NCI-H2227 (cell line): ENCODE results near the gene SERAC1.
"Not testable (repeated sequence)": the region's sequence is repeated elsewhere in the genome, so short reads cannot be mapped to it uniquely, and the experiment has no call there.

ENCODE experiments used
- DNase-seq: peaks from one replicate; lab custom pipeline; 2025; ENCODE audit not compliant: unreplicated experiment; lab: John Stamatoyannopoulos, UW

Gene SERAC1

DNA sequence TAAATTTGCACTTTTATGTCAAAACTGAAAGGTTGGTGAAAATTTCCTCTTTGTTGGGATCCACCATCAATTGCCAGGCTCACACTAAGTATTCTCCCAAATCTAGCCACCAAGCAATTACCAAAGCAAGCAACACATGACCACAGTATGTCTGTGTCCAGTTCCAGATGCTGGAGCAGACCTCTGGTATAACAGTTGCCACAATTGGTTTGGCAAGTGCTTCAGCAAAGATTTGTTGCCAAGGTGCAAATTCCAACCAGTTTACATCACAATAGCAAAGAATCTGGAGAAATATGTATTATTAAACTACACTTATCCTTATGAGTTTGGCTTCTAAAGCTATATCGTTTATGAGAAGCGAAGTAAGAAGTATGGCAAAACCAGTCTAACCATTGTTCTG is 6.5 kb upstream of the SERAC1 start:
- DNase-seq: no peak

DNA sequence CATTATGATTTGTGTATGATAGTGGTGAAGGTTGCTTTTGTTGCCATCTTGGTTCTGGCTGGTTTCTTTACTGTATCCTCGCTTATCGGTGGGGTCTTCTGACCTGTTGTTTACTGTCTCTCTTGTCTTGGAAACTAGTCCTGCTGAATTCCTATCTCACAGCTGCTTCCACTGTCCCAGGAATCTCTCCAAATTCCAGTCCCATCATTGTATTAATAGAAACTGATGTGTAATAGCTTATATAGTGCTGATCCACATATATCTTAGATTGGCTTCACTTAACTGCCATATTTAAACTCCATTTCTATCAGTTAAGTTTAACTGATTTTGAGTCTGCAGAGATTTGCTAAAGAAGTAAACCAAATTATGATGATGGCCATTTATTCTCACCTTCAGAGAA is 6.0 kb upstream of the SERAC1 start:
- DNase-seq: no peak

DNA sequence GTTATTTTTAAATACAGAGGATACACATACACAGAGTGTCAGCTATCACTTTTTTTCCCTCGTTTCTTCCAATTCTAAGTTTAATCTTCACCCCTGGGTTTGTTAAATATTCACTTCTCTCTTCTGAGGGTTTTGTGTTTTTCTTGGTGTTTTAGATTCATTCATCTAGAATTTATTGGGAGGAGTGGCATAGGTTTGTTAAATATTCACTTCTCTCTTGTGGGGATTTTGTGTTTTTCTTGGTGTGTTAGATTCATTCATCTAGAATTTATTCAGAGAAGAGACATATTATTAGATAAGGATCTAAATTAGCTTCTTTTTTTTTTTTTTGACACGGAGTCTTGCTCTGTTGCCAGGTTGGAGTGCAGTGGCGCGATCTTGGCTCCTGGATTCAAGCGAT is 3.9 kb upstream of the SERAC1 start:
- no peak for DNase-seq

GRCh38 chr6:158170656-158171081 is 2.6 kb upstream of the SERAC1 start:
- DNase-seq: no peak

GRCh38 chr6:158169634-158170033 is 1.6 kb upstream of the SERAC1 start:
- not testable (repeated sequence) for DNase-seq

DNA sequence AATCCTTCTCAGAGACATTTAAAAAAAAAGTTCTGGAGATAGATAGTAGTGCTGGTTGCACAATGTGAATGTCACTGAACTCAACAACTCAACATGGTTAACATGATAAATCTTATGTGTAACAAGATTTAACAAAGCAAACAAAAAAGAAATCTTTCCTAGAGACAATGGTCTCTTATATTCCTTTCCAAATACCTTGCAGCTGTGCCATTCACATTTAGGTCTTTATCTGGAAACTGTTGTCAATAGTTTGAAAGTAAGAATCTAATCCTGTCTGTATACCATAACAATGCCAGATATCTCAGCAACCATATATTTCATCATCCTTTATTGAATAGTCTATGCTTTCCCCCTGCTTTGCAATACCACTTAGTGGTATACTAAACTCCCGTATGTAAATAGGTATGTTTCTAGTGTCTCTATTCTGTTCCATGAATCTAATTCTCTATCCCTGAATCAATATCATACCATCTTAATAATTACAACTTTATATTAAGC is 2.1 kb downstream of the SERAC1 start:
- no peak for DNase-seq

- DNase-seq: peak; percentile 13
Measured at GRCh38 chr6:158164579-158165170, 3.4 kb downstream of the SERAC1 start.

DNA sequence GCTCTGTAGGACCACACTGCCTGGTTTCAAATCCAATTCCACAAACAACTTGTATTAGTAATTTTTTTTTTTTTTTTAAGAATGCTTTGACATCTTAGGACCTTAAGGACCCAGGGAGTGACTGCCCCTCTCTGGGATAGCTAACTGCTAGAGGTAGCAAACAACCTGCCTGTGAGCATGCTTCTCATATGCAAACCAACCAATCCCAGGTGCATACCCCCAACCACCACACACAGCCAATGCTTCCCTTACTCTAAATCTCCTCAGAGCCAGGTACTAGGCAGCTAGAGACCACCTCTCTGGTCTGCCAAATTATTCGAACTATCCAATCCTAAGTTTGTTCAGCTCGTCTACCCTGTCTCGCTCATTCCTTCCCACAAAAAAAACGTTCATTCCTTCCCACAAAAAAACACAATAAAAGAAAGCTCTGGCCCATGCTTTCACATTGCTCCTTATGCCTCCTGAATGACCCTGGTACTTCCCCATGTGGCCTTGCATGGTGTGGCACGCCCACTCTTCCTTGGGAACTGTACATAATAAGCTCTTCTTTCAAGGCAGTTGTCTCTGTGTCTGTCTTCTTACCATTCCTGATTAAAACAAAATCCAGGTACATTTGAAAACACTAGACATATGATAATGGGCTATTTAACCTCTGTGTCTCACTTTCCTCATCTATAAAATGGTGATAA is 6.4 kb downstream of the SERAC1 start:
- no peak for DNase-seq

DNA sequence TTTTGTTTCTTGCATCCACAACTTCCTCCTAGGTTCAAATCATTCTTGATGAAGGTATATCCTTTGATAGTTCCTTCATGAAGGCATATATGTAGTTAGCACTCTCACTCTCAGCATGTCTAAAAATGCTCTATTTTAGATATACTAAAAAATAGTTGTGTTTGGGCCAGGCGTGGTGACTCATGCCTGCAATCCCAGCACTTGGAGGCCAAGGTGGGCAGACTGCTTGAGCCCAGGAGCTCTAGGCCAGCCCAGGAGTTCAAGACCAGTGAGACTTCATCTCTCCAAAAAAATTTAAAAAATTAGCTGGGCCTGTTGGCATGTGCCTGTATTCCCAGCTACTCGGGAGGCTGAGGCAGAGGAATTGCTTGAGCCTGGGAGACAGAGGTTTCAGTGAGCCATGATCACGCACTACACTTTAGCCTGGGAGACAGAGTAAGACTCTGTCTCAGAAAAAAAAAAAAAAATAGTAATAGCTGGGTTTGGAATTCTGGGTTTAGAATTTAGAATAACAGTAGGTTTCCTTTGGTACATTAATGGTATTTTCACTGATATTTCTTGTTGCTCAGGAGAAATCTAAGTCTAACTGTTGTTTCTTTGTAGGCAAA is 7.0 kb downstream of the SERAC1 start:
- DNase-seq: no peak

DNA sequence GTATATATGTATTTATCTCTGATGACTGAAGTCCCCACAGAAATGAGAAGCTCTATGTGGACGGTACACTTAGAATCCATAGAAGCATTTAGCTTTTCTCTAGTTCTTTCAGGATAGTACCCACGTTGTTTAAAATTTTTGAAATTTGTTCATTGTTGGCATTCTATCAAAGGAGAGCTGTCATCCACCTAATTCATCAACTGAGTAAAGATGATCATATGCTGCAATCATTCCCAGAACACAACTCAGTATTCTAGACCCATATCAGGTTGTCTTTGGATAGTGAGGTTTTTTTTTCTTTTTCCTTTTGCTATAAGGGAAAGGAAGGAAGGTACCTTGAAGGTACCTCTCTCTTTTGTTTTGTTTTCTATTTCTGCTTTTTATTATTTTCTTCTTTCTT is 9.3 kb downstream of the SERAC1 start:
- no peak for DNase-seq

GRCh38 chr6:158158123-158158522 is 9.9 kb downstream of the SERAC1 start:
- no peak for DNase-seq

DNA sequence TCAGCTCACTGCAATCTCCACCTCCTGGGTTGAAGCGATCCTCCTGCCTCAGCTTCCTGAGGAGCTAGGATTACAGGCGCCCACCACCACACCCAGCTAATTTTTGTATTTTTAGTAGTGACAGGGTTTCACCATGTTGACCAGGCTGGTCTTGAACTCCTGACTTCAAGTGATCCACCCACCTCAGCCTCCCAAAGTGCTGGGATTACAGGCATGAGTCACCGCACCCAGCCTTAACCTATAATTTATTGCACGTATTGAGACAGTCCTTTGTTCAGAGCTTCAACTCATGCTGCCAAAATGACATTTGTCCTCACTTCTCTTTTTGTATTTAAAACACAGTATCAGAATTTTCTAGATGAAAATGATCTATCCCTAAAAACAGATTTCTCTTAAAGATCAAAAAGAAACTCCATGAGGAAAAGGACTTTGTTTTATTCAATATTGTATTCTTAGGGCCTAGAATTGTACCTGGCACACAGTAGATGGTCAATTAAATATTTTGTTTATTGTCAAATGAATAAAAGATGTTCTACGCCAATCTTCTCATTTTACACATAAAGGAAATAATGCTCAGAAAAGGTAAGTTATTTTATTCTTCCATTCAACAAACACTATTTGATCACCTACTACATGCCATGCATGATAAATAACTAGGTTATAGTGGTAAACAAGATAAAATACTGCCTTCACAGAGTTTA is 10.8 kb downstream of the SERAC1 start:
- DNase-seq: no peak

DNA sequence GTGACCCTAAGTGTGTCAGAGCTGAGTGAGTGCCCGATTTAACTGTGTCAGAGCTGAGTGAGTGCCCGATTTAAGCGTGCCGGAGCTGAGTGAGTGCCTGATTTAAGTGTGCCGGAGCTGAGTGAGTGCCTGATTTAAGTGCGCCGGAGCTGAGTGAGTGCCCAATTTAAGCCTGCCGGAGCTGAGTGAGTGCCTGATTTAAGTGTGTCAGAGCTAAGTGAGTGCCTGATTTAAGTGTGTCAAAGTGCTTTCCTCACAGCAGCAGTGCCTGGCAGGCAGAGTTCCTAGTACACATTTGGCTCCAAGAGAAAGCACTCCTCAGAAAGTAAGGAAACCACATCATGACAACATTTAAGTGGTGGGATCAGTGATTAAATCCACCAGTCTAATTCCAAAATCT is 13.2 kb downstream of the SERAC1 start:
- DNase-seq: no peak

DNA sequence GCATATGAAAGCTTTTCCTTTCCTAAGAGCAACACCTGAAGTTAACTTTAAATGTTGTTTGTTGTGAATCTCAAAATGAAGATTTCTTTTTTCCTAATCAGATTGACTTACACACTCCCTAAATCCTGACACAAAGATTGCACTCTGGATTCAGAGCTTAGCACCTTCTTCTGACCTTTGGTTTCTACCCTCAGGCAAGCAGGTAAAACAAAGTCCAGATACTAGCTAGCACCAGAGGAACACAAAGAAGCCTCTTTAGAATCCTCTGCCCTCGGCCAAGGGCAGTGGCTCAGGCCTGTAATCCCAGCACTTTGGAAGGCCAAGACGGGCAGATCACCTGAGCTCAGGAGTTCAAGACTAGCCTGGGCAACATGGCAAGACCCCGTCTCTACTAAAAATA is 14.5 kb downstream of the SERAC1 start:
- DNase-seq: no peak

DNA sequence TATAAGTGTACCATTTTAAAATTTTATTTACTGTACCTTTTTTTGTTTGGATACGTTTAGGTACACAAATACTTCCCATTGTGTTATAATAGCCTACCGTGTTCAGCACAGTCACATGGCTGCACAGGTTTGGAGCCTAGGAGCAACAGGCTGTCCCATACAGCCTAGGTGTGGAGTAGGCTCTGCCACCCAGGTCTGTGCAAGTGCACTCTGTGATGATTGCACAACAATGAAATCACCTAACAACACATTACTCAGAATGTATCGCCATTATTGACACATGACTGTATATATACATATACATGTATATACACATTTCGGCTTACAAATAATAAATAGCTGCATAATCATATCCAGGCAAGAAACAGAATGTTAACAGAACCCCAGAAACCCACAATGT is 15.4 kb downstream of the SERAC1 start:
- no peak for DNase-seq

GRCh38 chr6:158152025-158152424 is 16.0 kb downstream of the SERAC1 start:
- DNase-seq: not testable (repeated sequence)

DNA sequence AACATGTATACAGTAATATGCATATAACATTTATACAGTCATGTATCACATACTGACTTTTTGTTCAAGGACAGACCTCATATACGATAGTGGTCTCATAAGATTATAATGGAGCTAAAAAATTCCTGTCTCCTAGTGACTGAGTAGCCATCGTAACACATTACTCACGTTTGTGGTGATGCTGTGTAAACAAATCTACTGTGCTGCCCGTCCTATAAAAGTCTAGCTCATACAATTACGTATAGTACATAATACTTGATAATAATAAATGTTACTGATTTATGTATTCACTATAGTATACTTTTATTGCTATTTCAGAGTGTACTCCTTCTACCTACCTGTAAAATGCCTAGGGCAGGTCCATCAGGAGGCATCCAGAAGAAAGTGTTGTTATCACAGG is 17.4 kb downstream of the SERAC1 start:
- DNase-seq: no peak

DNA sequence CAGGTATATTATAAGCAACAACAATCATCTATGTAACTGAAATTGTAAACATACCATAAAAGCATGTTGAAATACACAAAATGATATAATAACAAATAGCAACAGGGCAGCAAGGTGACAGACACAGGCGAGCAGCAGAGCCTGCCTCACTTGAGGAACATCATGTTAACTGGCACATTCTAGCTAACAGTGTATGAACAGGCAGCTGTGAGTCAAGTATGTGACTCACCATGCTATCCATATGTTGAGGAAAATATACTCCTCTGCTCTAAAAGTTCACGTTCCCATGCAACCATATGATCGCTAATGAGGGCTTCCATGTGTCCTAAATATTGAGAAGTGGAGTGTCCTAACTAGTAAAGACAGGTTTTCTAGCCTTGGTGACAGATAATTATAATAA is 18.4 kb downstream of the SERAC1 start:
- DNase-seq: no peak

GRCh38 chr6:158143700-158144099 is 24.4 kb downstream of the SERAC1 start:
- DNase-seq: no peak

DNA sequence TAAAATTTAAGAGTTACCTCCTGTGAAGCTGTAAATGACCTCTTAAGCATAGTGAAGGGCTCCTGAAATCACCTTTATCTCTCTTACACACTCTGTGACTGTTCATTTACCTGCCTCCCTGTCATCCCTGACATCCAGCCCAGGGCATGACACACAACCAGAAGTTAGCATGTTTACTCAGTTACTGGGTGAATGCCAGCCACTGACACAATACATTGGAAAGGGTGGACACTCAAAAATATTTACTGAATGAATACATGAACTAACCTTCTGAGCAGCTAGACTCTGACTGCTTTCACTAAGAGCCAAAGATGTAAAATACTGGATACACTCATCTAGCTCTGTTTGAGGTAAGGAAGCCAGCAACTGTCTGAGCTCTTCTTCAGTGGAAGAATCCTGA is 25.3 kb downstream of the SERAC1 start:
- DNase-seq: no peak

GRCh38 chr6:158131926-158132325 is 36.1 kb downstream of the SERAC1 start:
- peak; percentile 49 for DNase-seq

GRCh38 chr6:158125271-158125670 is 42.8 kb downstream of the SERAC1 start:
- DNase-seq: no peak
